ENCODE measurements around the gene PRKACB.
"Not testable (repeated sequence)": the region's sequence is repeated elsewhere in the genome, so short reads cannot be mapped to it uniquely, and the experiment has no call there.

PRKACB gene

GRCh38 chr1:84272401-84272800 lies 128.3 kb downstream of the PRKACB start:
- no peak for DNase-seq

GRCh38 chr1:84277343-84278059 lies 133.4 kb downstream of the PRKACB start:
- DNase-seq, result no peak

GRCh38 chr1:84278905-84279304 lies 134.8 kb downstream of the PRKACB start:
- no peak for DNase-seq

GRCh38 chr1:84280912-84281311 lies 136.8 kb downstream of the PRKACB start:
- no peak for DNase-seq

- DNase-seq, result no peak
These were observed 138.8 kb downstream of the PRKACB start for GRCh38 chr1:84282780-84283333.

- no peak for DNase-seq
These were observed 139.3 kb downstream of the PRKACB start for GRCh38 chr1:84283381-84283780.

- no peak for DNase-seq
These were observed 142.0 kb downstream of the PRKACB start for GRCh38 chr1:84286071-84286470.

GRCh38 chr1:84287389-84287788 lies 143.3 kb downstream of the PRKACB start:
- not testable (repeated sequence) for DNase-seq
